ENCODE results near the gene TMEM244. TPM values are rescaled to one million over a fixed set of nuclear protein-coding genes. Genes with fewer than 3 reads are reported as not detected.

The TMEM244 gene
- total RNA-seq, 1 experiment from 2014 or later = not detected

GRCh38 chr6:129884211-129884610 is 23.1 kb upstream of the TMEM244 start:
- Mint-ChIP-seq H3K36me3 (no peaks in the 10 kb centered on the region), H3K9me3 (peaks cover 27% of the 10 kb centered on the region), H3K4me3 (no peak overlapping the region), H3K27me3 (ENCODE audit: low read depth) (no peaks in the 10 kb centered on the region; the same call in 1 of the 2 replicates), H3K27ac (no peak overlapping the region), H3K4me1 (no peaks in the 10 kb centered on the region)
- ChIA-PET CTCF (no interaction called here), POLR2A (no interaction called here)
- ATAC-seq (no peak), DNase-seq (ENCODE audit: low spot score) (no peak)
- no peak for TF ChIP-seq ELF4 (CRISPR knock-in tag; IDR thresholded peaks at IDR 0.05; ENCODE audit: low read depth)
- TF ChIP-seq ERG (CRISPR knock-in tag; IDR thresholded peaks at IDR 0.05) = no peak
- TF ChIP-seq CREM (CRISPR knock-in tag; IDR thresholded peaks at IDR 0.05) = no peak
- no peak for TF ChIP-seq ZNF219 (CRISPR knock-in tag; IDR thresholded peaks at IDR 0.05; ENCODE audit: borderline replicate concordance)
- no peak for TF ChIP-seq USF2 (CRISPR knock-in tag; IDR thresholded peaks at IDR 0.05)
- TF ChIP-seq NR2C2 (CRISPR knock-in tag; IDR thresholded peaks at IDR 0.05) = no peak
- no peak for TF ChIP-seq ZNF232 (CRISPR knock-in tag; IDR thresholded peaks at IDR 0.05)
- no peak for TF ChIP-seq ZNF512 (CRISPR knock-in tag; IDR thresholded peaks at IDR 0.05; ENCODE audit: borderline replicate concordance)
- no peak for TF ChIP-seq CTCF (IDR thresholded peaks at IDR 0.05)
- TF ChIP-seq ZNF425 (CRISPR knock-in tag; conservative IDR thresholded peaks at IDR 0.05) = no peak
- no peak for TF ChIP-seq SP1 (CRISPR knock-in tag; conservative IDR thresholded peaks at IDR 0.05)
- TF ChIP-seq MAX (CRISPR knock-in tag; IDR thresholded peaks at IDR 0.05) = no peak
- no peak for TF ChIP-seq FOXP1 (CRISPR knock-in tag; IDR thresholded peaks at IDR 0.05; ENCODE audit: borderline replicate concordance)

GRCh38 chr6:129882510-129883023 is 21.5 kb upstream of the TMEM244 start:
- Mint-ChIP-seq H3K27ac (no peak overlapping the region), H3K4me1 (no peaks in the 10 kb centered on the region), H3K36me3 (peaks cover 4% of the 10 kb centered on the region; the same call in 1 of the 2 replicates), H3K27me3 (ENCODE audit: low read depth) (no peaks in the 10 kb centered on the region; the same call in 1 of the 2 replicates), H3K9me3 (peaks cover 42% of the 10 kb centered on the region), H3K4me3 (no peak overlapping the region)
- ChIA-PET CTCF (no interaction called here), POLR2A (no interaction called here)
- ATAC-seq (no peak), DNase-seq (ENCODE audit: low spot score) (no peak)
- no peak for TF ChIP-seq CTCF (IDR thresholded peaks at IDR 0.05)
- TF ChIP-seq PRRX2 (CRISPR knock-in tag; IDR thresholded peaks at IDR 0.05) = no peak
- no peak for TF ChIP-seq NR3C1 (CRISPR knock-in tag; conservative IDR thresholded peaks at IDR 0.05; ENCODE audit: low read depth)
- no peak for TF ChIP-seq FOXP4 (CRISPR knock-in tag; IDR thresholded peaks at IDR 0.05)
- TF ChIP-seq MAX (CRISPR knock-in tag; IDR thresholded peaks at IDR 0.05) = no peak
- TF ChIP-seq ZNF423 (CRISPR knock-in tag; IDR thresholded peaks at IDR 0.05) = no peak
- no peak for TF ChIP-seq ZBTB21 (CRISPR knock-in tag; IDR thresholded peaks at IDR 0.05; ENCODE audit: borderline replicate concordance)
- no peak for TF ChIP-seq GABPB1 (CRISPR knock-in tag; IDR thresholded peaks at IDR 0.05)
- no peak for TF ChIP-seq ZNF232 (CRISPR knock-in tag; IDR thresholded peaks at IDR 0.05)
- TF ChIP-seq FOXJ3 (CRISPR knock-in tag; IDR thresholded peaks at IDR 0.05; ENCODE audit: borderline replicate concordance) = no peak
- no peak for TF ChIP-seq ATF1 (CRISPR knock-in tag; IDR thresholded peaks at IDR 0.05)
- no peak for TF ChIP-seq FOXK1 (CRISPR knock-in tag; IDR thresholded peaks at IDR 0.05)
